Urinary bladder (tissue), 4 donors: ENCODE measurements around the gene SEPSECS. TPM values are rescaled to one million over a fixed set of nuclear protein-coding genes. Genes with fewer than 3 reads are reported as not detected.
A peak's percentile ranks its signal among the peaks of the same experiment; 100 is the strongest.

Experiments used
- DNase-seq: peaks from one replicate; pipeline ENCODE4 v3.0.0-alpha.2; 2015; ENCODE audit errors: extremely low spot score
- H3K27ac ChIP-seq: one replicate; pipeline ENCODE4 v1.5.1; 2013; ENCODE audit warnings: low read depth, mild to moderate bottlenecking, moderate library complexity
- H3K36me3 ChIP-seq: one replicate; pipeline ENCODE4 v1.6.1; 2013; ENCODE audit warnings: mild to moderate bottlenecking, moderate library complexity; ENCODE audit not compliant: insufficient read depth
- H3K4me1 ChIP-seq: one replicate; pipeline ENCODE4 v1.6.1; 2013; ENCODE audit warnings: mild to moderate bottlenecking, moderate library complexity; ENCODE audit not compliant: insufficient read depth
- H3K4me3 ChIP-seq: one replicate; pipeline ENCODE4 v1.5.1; 2013; ENCODE audit warnings: low read depth, low read length
- WGBS: extraction: QIAGEN DNeasy Blood & Tissue Kit; methylation state at CpG from one replicate; pipeline ENCODE4 v1.1.7; 2013; 5-methylcytosine and 5-hydroxymethylcytosine counted together
- polyA plus RNA-seq: library from polyadenylated mRNA; stranded (reverse); fragments of 200-250 nt; gene quantifications from one replicate; pipeline ENCODE4 v1.2.3, GENCODE V29; 2013
- total RNA-seq: library from RNA; depleted of rRNA; stranded (reverse); fragments of >200 nt; gene quantifications from one replicate; pipeline ENCODE4 v1.2.3, GENCODE V29; 2014
- donor health status: healthy with polysubstance abuse.
- donor health status: healthy.

SEPSECS gene
- total and polyA plus RNA-seq, 2 donors: 3.6 to 20.1 TPM

- H3K4me1 ChIP-seq: no peaks in the 10 kb centered on the region
- H3K4me3 ChIP-seq: no peak overlapping the region
- H3K27ac ChIP-seq: no peak overlapping the region
- no peak for DNase-seq
- H3K36me3 ChIP-seq: no peaks in the 10 kb centered on the region
Measured at GRCh38 chr4:25169446-25169845, 9.2 kb upstream of the SEPSECS start.

GRCh38 chr4:25165916-25166315, 5.7 kb upstream of the SEPSECS start:
- WGBS: 98% methylated on average over 4 of the region's 4 CpGs
- Histone ChIP-seq H3K27ac (no peak overlapping the region), H3K4me1 (no peaks in the 10 kb centered on the region), H3K4me3 (no peak overlapping the region), H3K36me3 (no peaks in the 10 kb centered on the region)
- no peak for DNase-seq

GRCh38 chr4:25163196-25163595, 2.9 kb upstream of the SEPSECS start:
- 98% methylated on average over 1 of the region's 1 CpG for WGBS
- Histone ChIP-seq H3K4me1 (no peaks in the 10 kb centered on the region), H3K27ac (no peak overlapping the region), H3K4me3 (no peak overlapping the region), H3K36me3 (no peaks in the 10 kb centered on the region)
- DNase-seq: no peak

- DNase-seq: no peak
- Histone ChIP-seq H3K36me3 (no peaks in the 10 kb centered on the region), H3K4me1 (no peaks in the 10 kb centered on the region), H3K27ac (no peak overlapping the region), H3K4me3 (no peak overlapping the region)
- WGBS: 93% methylated on average over 1 of the region's 1 CpG
Measured at GRCh38 chr4:25162566-25162965, 2.3 kb upstream of the SEPSECS start.

GRCh38 chr4:25161593-25161950, 1.3 kb upstream of the SEPSECS start:
- Histone ChIP-seq H3K36me3 (no peaks in the 10 kb centered on the region), H3K4me3 (peak overlapping the region; percentile 79), H3K27ac (peak overlapping the region; percentile 34), H3K4me1 (no peaks in the 10 kb centered on the region)
- 18% methylated on average over 2 of the region's 2 CpGs for WGBS
- DNase-seq: no peak

GRCh38 chr4:25160714-25161592, 704 bp upstream of the SEPSECS start:
- Histone ChIP-seq H3K27ac (peak overlapping the region; percentile 54), H3K4me1 (no peaks in the 10 kb centered on the region), H3K4me3 (peak overlapping the region; percentile 79), H3K36me3 (no peaks in the 10 kb centered on the region)
- 3% methylated on average over 16 of the region's 16 CpGs for WGBS
- no peak for DNase-seq

GRCh38 chr4:25158817-25159216, 1.4 kb downstream of the SEPSECS start:
- DNase-seq: no peak
- Histone ChIP-seq H3K27ac (no peak overlapping the region), H3K36me3 (no peaks in the 10 kb centered on the region), H3K4me1 (no peaks in the 10 kb centered on the region), H3K4me3 (no peak overlapping the region)
- 89% methylated on average over 7 of the region's 7 CpGs for WGBS

GRCh38 chr4:25157081-25157480, 3.2 kb downstream of the SEPSECS start:
- H3K4me3 ChIP-seq: no peak overlapping the region
- 95% methylated on average over 1 of the region's 1 CpG for WGBS

GRCh38 chr4:25155947-25156346, 4.3 kb downstream of the SEPSECS start:
- WGBS: 96% methylated on average over 5 of the region's 5 CpGs
- H3K36me3 ChIP-seq: no peaks in the 10 kb centered on the region
- no peaks in the 10 kb centered on the region for H3K4me1 ChIP-seq
- H3K27ac ChIP-seq: no peak overlapping the region
- no peak overlapping the region for H3K4me3 ChIP-seq
- no peak for DNase-seq

More at GRCh38 chr4:25157081-25157480, 3.2 kb downstream of the SEPSECS start:
- no peaks in the 10 kb centered on the region for H3K36me3 ChIP-seq
- H3K4me1 ChIP-seq: no peaks in the 10 kb centered on the region
- no peak for DNase-seq
- H3K27ac ChIP-seq: no peak overlapping the region

GRCh38 chr4:25154594-25155265, 5.5 kb downstream of the SEPSECS start:
- 92% methylated on average over 4 of the region's 4 CpGs for WGBS
- H3K27ac ChIP-seq: peak overlapping the region; percentile 45
- H3K4me1 ChIP-seq: no peaks in the 10 kb centered on the region
- no peaks in the 10 kb centered on the region for H3K36me3 ChIP-seq
- DNase-seq: no peak
- H3K4me3 ChIP-seq: no peak overlapping the region

- no peak for DNase-seq
- WGBS: 66% methylated on average over 1 of the region's 1 CpG
- H3K4me3 ChIP-seq: no peak overlapping the region
- H3K27ac ChIP-seq: no peak overlapping the region
- H3K4me1 ChIP-seq: no peaks in the 10 kb centered on the region
- H3K36me3 ChIP-seq: no peaks in the 10 kb centered on the region
Measured at GRCh38 chr4:25146076-25146475, 14.2 kb downstream of the SEPSECS start.

GRCh38 chr4:25144870-25145481, 15.3 kb downstream of the SEPSECS start:
- no peak overlapping the region for H3K27ac ChIP-seq
- no peak for DNase-seq
- WGBS: 10% methylated on average over 1 of the region's 1 CpG
- H3K4me1 ChIP-seq: no peaks in the 10 kb centered on the region
- H3K4me3 ChIP-seq: no peak overlapping the region
- no peaks in the 10 kb centered on the region for H3K36me3 ChIP-seq

GRCh38 chr4:25142468-25142867, 17.8 kb downstream of the SEPSECS start:
- no peak overlapping the region for H3K27ac ChIP-seq
- WGBS: 95% methylated on average over 4 of the region's 4 CpGs
- no peaks in the 10 kb centered on the region for H3K4me1 ChIP-seq
- H3K36me3 ChIP-seq: no peaks in the 10 kb centered on the region
- no peak overlapping the region for H3K4me3 ChIP-seq
- no peak for DNase-seq

GRCh38 chr4:25141592-25141991, 18.7 kb downstream of the SEPSECS start:
- no peaks in the 10 kb centered on the region for H3K36me3 ChIP-seq
- no peaks in the 10 kb centered on the region for H3K4me1 ChIP-seq
- no peak overlapping the region for H3K27ac ChIP-seq
- 94% methylated on average over 4 of the region's 4 CpGs for WGBS
- H3K4me3 ChIP-seq: no peak overlapping the region
- DNase-seq: no peak
